NCI-H1417 treated with DMSO at 0.1 percent for 48 hours (cell line): Measurements from ENCODE around the gene PCSK2.

Experiments used
- DNase-seq: peaks from one replicate; lab custom pipeline; 2025; lab: John Stamatoyannopoulos, UW

PCSK2 gene

DNA sequence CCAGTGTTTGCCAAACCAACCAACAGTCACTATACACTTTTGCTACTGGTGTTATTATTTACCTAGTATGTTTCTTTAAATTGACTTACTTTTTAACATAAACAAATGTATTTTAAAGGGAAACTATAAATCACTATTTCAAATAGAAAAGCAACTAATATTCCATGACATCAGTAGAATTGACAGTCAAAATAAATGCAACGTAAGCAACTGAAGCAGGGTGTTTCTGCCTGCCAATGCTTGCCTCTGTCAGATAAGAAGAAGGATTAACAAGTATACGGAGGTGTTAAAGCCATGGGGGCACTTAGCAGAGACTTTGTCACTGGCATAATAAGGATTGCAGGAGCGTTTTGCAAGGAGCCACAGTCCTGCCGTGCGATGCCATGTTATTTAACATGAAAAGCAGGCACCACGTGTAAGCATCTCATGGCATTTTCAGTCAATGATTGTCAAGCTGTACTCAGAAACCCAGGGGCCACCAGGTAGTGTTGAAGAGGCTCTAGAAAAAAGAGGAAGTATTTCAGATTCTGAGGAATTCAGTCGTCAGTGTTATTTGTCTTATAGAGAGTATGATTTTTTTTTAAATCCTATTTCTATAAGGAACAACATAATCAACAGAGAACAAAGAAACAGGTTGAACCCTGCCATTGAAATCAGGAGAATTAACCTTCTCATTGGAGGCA is 172.6 kb downstream of the PCSK2 start:
- no peak for DNase-seq

DNA sequence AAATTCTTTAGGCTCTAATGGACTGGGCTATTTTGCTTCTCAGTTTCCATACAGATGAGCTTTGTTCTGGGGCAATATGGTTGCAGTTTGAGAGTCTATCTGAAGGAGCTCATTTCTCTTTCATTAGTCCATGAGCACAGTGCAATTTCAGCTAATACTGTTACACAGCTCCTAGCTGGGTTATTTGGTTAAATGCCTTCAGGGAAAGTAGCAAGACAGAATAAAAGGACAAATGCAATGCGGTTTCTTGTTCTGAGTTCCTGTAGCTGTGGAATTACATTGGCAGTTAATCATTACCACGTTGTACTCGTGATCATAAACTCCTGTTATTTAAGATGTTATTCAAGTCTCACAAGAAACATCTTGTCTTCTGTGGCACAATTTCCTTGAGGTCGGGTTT is 176.6 kb downstream of the PCSK2 start:
- DNase-seq: no peak

GRCh38 chr20:17406051-17406590 is 179.3 kb downstream of the PCSK2 start:
- no peak for DNase-seq

DNA sequence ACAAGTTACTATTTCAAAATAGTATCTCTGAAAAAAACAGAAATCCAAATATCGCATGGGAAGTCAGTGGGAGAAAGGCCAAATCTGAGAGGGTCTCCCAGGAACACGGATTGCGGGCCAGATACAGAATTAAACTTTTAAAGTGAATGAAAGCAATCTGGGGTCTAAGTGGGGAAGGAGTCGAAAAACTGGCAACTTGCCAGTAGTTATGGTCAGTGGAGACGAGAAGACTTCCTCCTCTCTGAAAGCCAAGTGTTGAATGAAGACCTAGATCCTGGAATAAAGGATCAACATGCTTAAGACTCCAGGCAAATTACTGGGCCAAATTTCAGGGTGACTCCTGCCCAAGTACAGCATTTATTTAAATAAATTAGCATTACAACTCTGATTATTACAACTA is 180.7 kb downstream of the PCSK2 start:
- no peak for DNase-seq

DNA sequence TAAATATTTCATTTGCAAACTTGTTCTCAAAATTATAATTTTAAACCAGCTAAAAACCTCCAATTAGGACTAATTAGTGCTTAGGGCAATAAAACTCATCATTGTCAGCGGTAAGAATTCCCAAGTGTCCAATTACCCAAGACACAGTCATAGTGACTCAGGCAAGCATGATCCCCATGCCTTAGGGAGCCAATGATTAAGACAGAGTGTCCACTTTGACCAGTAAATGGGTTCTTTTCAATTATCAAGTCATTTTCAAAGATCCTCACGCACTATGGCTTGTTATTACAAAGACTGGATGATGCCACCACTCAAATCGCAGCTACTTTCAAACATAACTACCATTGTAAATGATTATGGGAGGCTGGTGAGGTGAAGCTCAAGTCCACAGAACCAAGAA is 190.4 kb downstream of the PCSK2 start:
- DNase-seq: no peak

DNA sequence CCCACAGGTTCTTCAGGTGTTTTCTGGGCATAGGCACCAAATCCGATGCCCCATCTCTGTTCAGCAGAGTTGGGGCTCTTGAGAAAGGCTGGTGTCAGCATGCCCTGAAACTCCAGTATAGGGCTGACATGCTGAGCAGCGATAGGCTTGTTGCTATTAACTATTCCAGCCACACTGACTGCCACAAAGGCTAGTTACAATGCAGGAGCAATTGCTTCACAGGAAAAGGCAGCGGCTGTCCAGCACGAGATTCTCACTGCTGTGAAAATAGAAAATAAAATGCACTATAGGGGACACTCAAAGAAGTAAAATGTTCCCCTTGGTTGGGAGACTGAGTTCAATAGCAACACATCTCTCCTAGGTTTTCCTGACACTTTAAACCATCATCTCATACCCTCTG is 191.9 kb downstream of the PCSK2 start:
- DNase-seq: no peak

- DNase-seq: no peak
Measured at GRCh38 chr20:17419479-17420041, 192.7 kb downstream of the PCSK2 start.

DNA sequence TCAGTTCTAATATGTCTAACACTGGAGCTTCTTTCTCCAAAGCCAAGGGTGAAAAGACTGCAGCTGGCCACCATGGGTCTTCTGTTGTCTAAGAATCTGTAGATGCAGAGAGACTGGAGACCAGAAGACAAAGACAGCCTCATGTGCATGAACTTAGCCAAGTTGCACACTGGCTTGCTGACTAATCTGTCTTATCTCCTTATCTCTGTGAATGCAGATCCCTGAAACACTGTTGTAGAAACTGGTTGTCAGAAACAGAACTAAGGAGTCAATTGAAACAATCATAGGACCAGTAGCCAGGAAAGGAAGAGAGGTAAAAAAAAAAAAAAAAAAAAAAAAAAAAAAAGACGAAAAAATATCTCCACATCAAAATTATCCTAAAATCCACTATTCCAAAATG is 194.7 kb downstream of the PCSK2 start:
- DNase-seq: no peak

DNA sequence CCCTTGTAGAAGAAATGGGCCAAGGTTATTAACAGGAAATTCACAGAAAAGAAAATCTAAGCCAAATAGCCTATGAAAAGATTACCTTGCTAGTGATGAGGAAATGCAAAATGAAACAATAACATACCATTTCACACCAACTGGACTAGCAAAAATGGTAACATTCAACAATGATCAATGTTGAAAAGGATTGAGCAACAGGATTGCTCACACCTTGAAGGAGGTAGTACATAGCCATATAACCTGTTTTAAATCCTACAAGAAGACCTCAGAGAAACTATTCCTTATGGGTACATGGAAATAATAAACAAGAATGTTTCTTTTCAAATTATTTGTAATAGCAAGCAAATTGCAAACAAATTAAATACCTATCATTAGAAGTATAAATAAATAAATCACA is 196.9 kb downstream of the PCSK2 start:
- no peak for DNase-seq

- DNase-seq: no peak
Measured at GRCh38 chr20:17427638-17428037, 200.8 kb downstream of the PCSK2 start.

DNA sequence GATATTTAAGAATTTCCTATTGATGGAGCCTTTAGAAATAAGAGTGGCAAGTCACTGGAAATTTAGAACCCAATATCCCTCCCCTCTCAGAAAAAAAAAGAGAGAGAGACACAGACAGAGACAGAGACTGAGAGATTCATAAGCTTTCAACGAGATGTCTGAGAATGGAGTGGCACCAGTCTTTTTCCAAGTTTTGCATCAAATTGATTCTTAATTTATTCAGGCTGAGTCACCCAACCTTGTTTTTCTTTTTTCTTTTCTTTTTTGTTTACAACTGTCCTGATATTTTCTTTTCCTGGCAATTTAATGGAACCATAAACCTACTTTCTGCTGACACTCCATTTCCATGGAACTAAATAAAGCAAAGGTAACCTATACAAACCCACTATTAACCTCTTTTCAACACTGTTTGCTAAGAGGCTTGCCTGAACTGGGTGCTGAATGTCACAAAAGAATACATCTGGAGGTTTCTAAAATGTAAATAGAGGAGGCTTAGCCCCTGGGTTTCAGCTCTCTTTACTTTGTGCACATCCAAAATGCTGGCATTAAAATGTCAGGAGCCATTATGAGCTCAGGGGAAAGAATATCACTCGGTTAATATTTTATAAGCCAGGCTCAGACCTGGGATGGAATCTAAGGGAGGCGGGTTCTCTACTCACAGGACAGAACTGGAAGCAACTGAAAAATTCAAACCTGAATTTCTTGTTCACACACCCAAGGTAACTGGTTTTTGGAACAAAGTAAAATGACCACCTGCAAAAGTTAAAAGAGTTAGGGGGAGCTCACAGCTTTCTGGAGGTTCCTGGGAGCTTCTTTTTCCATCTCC is 203.5 kb downstream of the PCSK2 start:
- DNase-seq: peak; percentile 90

DNA sequence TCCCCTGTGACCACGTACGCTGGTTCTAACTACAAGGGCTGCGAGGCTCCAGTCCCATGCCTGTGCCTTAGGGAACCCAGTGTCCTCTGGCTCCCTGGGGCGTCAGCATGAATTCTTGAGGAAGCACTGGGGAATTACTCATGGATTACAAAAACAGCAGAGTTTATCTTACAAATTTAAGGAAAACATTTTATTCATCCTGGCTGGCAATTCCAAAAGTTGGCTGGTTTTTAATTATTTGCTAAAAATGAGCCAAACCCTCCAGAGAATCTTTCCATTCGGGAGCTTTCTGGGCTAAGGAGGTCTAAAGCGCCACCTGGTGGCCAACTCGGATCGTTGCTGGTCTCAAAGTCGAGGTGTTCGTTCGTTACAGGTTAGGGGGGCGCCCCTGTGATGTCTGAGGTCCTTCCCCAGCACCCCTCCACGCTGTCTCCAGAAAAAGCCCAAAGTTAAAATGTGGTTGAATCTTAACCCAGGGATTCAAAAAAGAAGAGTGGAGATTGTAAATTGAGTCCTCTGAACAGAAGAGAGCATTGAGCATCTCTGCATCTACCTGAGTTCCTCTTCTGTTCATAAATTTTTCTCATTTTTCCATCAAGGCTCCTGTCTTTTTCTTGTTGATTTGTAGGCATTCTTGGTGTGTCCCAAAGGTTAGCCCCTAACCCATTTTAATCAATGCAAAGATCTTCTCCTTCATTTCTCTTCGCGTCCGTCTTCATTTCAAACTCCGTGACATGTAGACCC is 205.0 kb downstream of the PCSK2 start:
- DNase-seq: peak; percentile 20

GRCh38 chr20:17436664-17437063 is 209.8 kb downstream of the PCSK2 start:
- no peak for DNase-seq

DNA sequence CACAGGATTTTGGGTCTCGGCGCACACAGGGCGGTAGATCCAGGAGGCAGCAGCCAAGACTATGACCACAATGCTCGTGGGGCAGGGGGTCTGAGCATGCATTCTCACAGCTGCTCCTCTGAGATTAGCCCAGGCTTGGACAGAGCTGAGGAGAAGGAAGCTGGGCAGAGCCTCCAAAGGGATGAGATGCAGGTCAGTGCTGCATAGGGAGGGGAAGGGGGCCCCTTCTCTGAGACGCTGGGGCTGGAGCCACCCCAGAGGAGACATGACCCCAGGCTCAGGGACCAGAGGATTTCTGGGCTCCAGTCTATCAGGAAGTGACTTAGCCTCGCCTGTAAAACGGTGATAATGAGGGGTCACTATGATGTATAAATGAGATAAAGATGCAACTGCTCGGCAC is 210.4 kb downstream of the PCSK2 start:
- no peak for DNase-seq

DNA sequence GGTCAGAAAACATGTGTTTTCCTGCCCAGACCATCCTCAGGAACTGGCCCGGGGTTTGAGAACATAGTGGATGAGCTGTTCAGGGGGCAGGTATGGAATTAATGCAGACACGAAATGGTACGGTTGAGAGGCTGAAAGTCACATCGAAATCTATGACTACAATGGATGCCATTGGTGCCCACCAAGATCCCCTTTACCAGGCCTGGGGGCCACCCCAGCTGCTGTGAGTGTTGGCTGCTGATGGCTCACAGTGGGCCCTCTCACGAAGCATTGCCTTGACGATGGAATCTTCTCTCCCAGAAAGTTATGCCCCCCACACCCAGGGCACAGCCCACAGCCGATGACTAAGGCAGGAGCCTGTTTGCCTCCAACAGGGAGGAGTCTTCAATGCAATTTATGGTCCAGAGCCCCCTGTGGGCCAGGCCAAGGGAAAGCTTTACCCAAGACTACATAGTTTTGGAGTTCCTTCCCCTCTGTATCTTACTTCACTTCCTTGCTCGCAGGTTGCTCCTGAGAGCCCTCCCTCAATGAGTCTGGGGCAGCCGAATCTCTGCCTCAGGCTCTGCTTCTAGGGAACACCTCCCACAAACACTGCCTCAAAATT is 211.7 kb downstream of the PCSK2 start:
- no peak for DNase-seq

DNA sequence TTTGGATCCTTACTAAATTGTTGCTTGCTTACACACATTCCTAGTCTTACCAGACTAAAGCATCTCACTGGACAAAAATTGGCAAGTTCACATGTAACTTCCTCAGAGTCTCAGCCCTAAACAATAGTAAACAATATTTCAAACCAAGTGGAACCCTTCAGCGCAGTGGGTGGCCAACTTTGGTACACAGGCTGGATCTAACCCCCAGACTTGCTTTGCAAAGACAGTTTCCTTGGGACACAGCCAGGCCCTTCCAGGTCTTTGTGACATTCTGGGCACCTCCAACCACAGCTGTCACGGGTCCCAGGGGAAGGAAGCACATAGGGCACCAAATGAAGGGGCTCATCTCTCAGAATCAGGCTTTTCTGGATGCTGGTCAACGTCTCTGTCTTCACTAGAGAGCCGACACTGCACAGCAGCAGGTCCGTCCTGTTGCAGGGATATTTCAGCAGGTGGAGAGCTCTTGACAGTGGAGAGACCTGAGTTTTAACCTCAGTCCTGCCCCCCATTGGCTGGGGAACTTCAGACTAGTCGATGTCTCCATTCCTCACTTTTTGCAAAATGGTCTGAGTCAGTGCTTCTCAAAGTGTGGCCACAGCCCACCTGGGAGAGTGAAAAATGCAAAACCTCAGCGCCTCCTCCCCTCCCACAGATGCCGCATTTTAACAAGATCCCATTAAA is 212.9 kb downstream of the PCSK2 start:
- DNase-seq: no peak

DNA sequence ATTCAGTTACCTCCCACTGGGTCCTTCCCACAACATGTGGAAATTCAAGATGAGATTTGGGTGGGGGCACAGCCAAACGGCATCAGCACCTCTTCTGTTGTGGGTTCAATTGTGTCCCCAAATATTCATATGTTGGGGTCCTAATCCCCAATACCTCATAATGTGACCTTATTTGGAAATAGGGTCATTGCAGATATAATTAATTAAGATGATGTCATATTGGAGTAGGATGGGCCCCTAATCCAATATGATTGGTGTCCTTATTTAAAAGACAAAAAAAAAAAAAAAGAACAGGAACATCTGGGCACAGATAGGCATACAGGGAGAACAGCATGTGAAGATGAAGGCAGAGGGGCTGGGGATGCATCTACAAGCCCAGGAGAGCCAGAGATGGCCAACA is 214.9 kb downstream of the PCSK2 start:
- DNase-seq: no peak

DNA sequence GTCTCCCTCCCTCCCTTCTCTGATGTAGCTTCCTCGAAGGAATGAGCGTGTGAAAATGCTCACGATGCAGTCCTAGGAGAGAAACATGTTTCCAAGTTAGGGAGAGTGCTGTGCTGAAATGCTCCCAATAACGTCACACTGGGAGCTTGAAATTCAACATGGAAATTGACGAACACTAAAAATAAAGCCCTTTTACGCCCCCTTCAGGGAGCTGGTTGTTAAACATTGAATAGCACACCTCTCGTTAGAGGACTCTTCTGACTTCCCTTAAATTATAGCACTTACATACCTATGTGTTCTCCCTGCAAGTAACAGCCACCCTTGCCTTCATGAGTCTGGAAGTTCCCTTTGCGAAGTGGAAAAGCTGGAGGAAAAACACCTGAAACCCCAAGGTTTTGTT is 215.7 kb downstream of the PCSK2 start:
- no peak for DNase-seq

DNA sequence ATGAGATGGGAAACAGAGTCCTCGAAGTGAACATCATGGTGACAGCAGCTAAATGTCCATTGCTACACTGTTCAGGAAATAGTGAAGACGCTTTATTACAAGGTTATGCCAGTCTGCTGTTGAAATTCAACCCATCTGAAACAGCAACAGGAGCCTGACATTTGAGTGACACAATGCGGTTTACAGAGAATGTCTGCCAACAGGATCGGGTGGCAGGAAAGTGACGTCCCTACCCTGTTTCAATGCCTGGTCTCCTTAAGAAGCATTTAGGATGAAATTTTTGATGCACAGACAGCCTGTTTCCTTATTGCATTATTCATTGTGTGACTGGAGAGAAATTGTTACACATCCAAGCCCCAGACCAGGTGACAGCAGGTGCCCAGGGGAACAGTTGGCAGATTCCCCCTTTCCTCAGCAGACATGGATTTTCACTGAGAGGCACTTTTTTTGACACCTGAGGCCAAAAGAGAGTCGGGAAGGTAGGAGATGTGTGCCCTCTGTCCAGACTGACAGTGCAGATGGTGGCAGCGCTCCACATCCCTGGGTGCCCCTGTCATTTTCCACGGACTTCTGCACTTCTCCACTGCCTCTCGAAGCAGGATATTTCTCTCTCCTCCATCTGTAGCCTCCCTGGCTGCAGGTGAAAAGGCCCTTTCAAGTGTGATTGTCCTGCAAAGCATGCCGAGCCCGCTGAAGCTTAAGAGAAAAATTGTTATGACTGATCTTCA is 216.5 kb downstream of the PCSK2 start:
- DNase-seq: no peak

DNA sequence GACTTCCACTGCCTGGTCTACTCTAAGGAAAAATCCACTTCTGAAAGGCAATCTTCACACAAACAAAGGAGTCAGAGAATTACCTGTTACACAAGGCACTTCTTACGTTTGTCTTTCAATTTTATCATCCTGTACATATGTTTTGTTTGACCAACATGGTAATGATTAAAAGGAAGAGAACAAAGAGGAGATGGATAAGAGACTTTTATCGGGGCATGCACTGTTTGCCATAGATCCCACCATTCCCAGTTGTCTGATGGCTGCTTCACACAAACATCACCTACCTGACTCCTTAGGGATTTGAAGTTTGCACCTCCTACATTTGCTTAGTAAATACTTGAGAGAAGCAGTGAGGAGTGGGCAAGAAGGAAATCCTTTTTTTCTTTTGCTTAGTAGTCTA is 217.3 kb downstream of the PCSK2 start:
- no peak for DNase-seq

DNA sequence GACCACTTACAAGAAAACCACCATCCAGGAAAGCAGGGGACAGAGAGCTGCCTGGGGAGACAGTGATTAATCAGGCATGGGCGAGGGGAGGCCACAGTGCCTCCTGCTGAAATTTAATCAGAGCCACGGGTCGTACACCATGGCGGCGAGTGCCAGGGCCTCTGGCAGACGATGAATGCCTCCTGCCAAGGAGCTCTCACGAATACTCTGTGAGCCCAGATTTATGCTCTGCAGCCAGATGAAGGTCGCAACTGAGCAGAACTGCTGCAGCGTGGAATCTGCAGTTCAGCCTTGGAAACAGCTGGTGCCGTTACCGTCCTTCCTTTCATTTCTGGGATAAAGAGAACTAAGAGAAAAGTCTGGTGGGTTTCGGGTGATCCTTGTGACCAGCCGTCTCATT is 218.7 kb downstream of the PCSK2 start:
- DNase-seq: no peak
